Measurements from ENCODE around the gene ARL15.

Gene ARL15

GRCh38 chr5:54315736-54316528 lies 5.6 kb upstream of the ARL15 start:
- in situ Hi-C loops (cut with MboI; ENCODE audit: low sequenced_read_pairs) = no loop called here

GRCh38 chr5:54313311-54314270 lies 3.2 kb upstream of the ARL15 start:
- in situ Hi-C loops (cut with MboI; ENCODE audit: low sequenced_read_pairs) = no loop called here

- in situ Hi-C loops (cut with MboI; ENCODE audit: low sequenced_read_pairs) = no loop called here
Measured at GRCh38 chr5:54312499-54312898, 2.1 kb upstream of the ARL15 start.

- in situ Hi-C loops (cut with MboI; ENCODE audit: low sequenced_read_pairs) = no loop called here
Measured at GRCh38 chr5:54311176-54311677, 854 bp upstream of the ARL15 start.

DNA sequence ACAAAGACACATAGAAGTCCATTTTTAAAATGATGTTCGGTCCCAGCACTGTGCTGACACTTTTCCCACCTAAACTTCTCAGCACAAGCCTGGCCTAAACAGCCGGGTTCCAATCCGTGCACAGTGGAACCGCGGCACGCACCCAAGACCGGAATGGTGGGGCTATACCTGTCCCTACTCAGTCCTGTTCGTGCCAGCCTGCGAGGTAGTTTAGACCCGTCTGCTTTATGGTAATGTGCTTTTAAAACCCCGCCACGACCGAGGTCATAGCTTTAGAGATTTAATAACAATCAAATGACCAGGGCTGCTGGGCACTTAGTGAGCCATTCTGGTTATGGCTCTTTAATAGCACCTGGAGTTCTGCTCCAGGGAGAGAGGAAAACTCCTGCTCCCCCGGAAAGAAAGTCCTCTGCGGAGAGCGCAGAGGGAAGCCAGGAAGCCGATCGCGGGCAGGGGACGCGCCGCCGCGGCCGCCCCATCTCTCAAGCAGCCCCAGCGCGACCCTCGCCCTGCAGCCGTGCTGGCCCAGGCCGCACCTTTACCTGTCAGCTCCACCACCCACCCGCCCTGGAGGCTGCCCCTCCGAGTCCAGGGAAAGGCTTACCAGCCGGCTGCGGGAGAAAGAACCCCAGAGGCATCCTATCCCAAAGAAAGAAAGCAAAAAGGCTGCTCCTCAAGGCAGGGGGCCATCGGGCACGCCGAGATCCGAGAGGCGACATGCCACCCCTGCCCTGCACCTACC lies 511 bp downstream of the ARL15 start:
- in situ Hi-C loops (cut with MboI; ENCODE audit: low sequenced_read_pairs) = no loop called here

GRCh38 chr5:54309276-54309675 lies 1.1 kb downstream of the ARL15 start:
- in situ Hi-C loops (cut with MboI; ENCODE audit: low sequenced_read_pairs) = no loop called here

GRCh38 chr5:54307583-54307982 lies 2.8 kb downstream of the ARL15 start:
- in situ Hi-C loops (cut with MboI; ENCODE audit: low sequenced_read_pairs) = no loop called here

GRCh38 chr5:54306893-54307292 lies 3.5 kb downstream of the ARL15 start:
- in situ Hi-C loops (cut with MboI; ENCODE audit: low sequenced_read_pairs) = no loop called here

DNA sequence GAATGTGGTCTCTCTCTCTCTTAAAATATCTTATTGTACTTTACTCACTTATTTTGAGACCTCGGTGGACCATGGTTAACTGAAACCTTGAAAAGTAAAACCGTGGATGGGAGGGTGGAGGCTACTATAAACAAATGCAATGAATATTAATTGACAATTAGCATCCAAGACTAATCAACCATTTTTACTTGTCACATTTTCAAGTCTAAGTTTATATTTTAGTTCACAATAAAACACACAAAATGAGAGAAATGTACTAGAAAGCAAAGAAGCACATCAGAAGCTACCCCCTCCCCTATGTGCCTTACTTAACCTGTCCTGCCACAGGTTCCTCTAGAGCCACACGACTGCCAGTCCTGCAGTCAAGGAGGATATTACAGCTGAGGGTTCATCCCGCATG lies 4.6 kb downstream of the ARL15 start:
- in situ Hi-C loops (cut with MboI; ENCODE audit: low sequenced_read_pairs) = no loop called here

DNA sequence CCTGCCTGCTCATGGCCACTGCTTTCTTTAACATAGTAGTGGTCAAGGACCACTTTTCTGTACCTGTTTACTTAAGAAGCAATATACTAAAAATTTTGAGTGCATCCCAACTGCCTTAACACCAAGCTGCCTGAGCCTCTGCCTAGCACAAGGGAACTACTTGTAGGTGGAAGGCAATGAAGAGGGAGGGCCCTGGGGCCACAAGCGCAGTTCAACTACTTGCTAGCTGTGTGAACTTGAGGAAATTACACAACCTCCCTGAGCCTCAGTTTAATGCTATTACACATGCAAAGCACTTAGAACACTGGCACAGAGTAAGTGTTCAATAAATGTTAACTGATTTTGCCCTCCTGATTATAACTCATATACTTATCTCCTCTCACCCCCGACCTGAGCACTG lies 6.3 kb downstream of the ARL15 start:
- in situ Hi-C loops (cut with MboI; ENCODE audit: low sequenced_read_pairs) = no loop called here

- in situ Hi-C loops (cut with MboI; ENCODE audit: low sequenced_read_pairs) = no loop called here
Measured at GRCh38 chr5:54302267-54302687, 8.1 kb downstream of the ARL15 start.

DNA sequence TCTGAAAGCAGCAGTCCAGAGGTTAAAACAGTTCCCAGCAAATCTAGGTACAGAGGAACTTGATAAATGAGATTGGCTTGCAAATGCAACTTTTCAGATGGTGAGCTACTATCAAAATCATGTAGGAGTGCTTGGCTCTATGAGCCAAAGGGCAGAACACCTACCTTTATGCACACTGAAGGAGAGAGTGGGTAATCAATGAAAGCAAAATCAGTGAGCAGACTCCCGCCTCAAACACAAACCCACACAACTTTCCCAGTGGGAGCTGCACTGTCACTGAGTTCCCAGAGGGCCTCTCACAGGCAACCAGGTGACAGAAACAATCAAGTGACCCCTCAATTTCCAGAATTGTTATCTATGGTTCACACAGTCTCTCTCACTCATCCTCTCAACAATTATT lies 8.5 kb downstream of the ARL15 start:
- in situ Hi-C loops (cut with MboI; ENCODE audit: low sequenced_read_pairs) = no loop called here

DNA sequence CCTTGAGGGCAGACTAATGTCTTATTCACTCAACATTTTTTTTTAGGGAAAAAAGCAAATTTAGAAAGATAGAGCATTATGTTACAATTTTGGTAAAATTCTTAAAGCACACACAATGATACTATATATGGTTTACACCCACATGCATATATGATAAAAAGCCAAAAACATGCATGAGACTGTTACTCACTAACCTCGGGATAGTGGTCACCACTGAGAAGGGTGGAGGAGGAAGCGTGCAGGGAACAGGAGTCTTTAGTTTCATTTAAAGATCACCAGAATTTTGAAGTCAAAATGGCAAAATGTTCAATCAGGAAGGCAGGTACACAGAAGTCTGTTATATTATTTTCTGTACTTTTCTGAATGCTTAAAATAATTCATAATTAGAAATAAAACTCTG lies 9.2 kb downstream of the ARL15 start:
- in situ Hi-C loops (cut with MboI; ENCODE audit: low sequenced_read_pairs) = no loop called here

GRCh38 chr5:54298947-54299346 lies 11.4 kb downstream of the ARL15 start:
- in situ Hi-C loops (cut with MboI; ENCODE audit: low sequenced_read_pairs) = no loop called here

DNA sequence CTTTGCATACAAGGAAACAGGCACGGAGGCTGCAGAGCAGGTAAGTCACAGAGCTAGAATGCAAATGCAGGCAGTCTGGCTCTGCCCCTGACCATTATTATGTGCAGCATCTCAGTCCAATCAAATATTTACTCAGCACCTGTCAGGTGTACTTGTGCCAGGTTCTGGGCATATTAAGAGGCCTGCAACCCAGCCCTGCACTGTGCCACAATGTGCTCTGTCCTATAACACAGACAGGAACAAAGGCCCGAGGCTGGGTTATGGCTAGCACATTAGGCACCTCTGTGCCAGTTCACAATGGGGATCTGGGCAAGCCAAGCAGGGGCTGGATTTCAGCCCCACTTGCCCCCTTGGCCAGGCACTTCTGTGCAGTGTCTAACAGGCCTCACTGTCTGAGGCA lies 14.0 kb downstream of the ARL15 start:
- in situ Hi-C loops (cut with MboI; ENCODE audit: low sequenced_read_pairs) = no loop called here

- in situ Hi-C loops (cut with MboI; ENCODE audit: low sequenced_read_pairs) = no loop called here
Measured at GRCh38 chr5:54295651-54296276, 14.6 kb downstream of the ARL15 start.

- in situ Hi-C loops (cut with MboI; ENCODE audit: low sequenced_read_pairs) = no loop called here
Measured at GRCh38 chr5:54294097-54294667, 16.2 kb downstream of the ARL15 start.

DNA sequence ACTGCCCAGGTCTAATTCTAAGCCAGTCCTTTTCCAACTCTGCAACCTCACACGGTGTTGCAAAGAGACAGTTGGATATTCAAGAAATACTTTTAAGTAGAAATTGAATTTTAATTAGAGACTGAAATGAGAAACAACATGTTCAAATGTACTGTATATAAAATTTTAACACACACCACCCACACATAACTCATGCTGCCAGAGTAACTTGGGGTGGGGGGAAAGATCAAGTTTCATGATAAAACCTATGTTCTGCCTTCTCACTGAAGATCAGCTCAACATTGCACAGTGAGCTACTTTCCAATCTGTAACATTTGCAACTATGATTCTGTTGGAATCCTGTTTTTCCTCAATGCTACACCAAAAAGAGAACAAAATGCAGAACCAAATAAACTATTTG lies 17.5 kb downstream of the ARL15 start:
- in situ Hi-C loops (cut with MboI; ENCODE audit: low sequenced_read_pairs) = no loop called here

GRCh38 chr5:54291498-54291897 lies 18.9 kb downstream of the ARL15 start:
- in situ Hi-C loops (cut with MboI; ENCODE audit: low sequenced_read_pairs) = no loop called here

DNA sequence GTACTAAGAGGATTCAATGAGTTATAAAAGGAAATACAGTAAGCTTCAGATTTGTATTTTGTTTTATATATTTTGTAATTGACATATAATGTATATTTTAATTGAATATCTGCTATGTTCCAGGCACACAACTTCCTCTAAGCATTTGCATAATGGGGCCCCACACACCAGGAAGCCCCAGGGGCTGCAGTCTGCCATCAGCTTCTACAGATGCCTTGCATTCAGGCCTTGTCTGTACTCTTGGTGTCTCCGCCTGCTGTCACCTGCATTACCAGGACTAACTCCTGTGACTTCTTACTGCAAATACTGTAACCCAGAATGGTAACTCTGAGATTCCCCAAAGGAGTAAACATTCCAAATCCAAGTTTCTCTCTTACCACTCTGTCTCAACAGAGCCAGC lies 20.6 kb downstream of the ARL15 start:
- in situ Hi-C loops (cut with MboI; ENCODE audit: low sequenced_read_pairs) = no loop called here

All from hTERT RPE-1 (cell line).